Activated naive CD8-positive, alpha-beta T cell treated with anti-CD3 and anti-CD28 coated beads, Interleukin-2, amount 10 ng/mL, durations not matched to agents 7 days and 5 days (primary cell): Measurements from ENCODE around the gene ARID5B. TPM values are rescaled to one million over a fixed set of nuclear protein-coding genes. Genes with fewer than 3 reads are reported as not detected.

Experiments
- ATAC-seq: fragments of 150-1000 bp; cut with Tn5 transposase; one replicate; pipeline ENCODE4 v1.10.0; 2021; ENCODE audit warnings: low read depth, moderate library complexity
- POLR2A ChIA-PET: fragments of 350-600 bp; sonication (Branson Sonifier 250); formaldehyde crosslinking; loops from one replicate; lab custom pipeline; 2021; ENCODE audit warnings: antibody characterized with exemption; lab: Charles Lee
- DNase-seq: peaks from one replicate; pipeline ENCODE4 v3.0.0; 2021
- H3K27ac Mint-ChIP-seq: one replicate; pipeline ENCODE4 v1.8.0; 2022; ENCODE audit warnings: mild to moderate bottlenecking, mixed read lengths
- H3K27me3 Mint-ChIP-seq: one replicate; pipeline ENCODE4 v1.8.0; 2022; ENCODE audit warnings: mild to moderate bottlenecking, moderate library complexity, mixed read lengths
- H3K36me3 Mint-ChIP-seq: one replicate; pipeline ENCODE4 v1.8.0; 2021; ENCODE audit warnings: mild to moderate bottlenecking, mixed read lengths
- H3K4me1 Mint-ChIP-seq: one replicate; pipeline ENCODE4 v1.8.0; 2021; ENCODE audit warnings: mixed read lengths
- H3K4me3 Mint-ChIP-seq: one replicate; pipeline ENCODE4 v1.8.0; 2022; ENCODE audit warnings: mild to moderate bottlenecking, moderate library complexity, mixed read lengths
- H3K9me3 Mint-ChIP-seq: one replicate; pipeline ENCODE4 v1.8.0; 2021; ENCODE audit warnings: mixed read lengths
- total RNA-seq, 2 experiments: library from RNA; stranded (reverse); gene quantifications; one replicate each; pipeline ENCODE4 v1.2.3, GENCODE V29; 2021

ARID5B gene
- total RNA-seq, 2 experiments from 2014 or later, result 25.4 to 26.1 TPM

DNA sequence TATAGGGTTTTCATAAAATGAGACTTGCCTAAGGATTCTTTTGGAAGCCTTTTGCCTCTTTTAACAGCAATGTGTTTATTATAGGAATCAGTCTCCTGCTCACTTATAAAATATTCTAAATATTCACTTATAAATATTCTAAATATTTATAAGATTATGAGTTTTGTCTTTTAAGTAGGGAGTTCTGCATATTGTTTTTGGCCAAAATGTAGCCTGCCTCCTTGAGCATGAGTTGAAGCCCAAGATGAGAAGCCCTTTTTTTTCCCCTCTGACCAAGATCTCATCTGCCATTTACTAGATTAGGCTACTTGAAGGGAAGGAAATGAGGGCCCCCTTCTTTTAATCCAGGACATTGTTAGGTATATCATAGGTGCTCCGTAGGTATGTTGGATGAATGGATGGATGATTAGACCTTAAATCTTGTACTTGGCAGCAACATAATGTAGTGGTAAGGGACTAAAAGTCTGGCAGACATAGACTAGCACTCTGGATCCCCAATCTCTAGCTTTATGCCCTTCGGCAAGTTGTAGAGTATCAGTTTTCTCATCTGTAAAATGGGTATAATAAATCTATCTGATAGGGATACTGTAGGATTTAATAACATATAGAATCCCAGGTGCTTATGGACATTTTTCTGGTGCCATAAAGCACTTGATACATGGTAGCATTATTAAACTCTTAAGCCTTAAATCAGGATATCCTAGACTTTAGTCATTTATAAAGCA, 59.1 kb downstream of the ARID5B start:
- Mint-ChIP-seq H3K4me1 (peaks cover 36% of the 10 kb centered on the region), H3K36me3 (peaks cover 47% of the 10 kb centered on the region), H3K27ac (no peak overlapping the region), H3K9me3 (no peaks in the 10 kb centered on the region), H3K4me3 (no peak overlapping the region), H3K27me3 (no peaks in the 10 kb centered on the region)
- POLR2A ChIA-PET, result interaction anchor here (1.0 kb wide), 1 partner anchor 59 kb away, joined by 4 read pairs; the partner anchor contains the start of gene ARID5B
- no peak for DNase-seq
- no peak for ATAC-seq

DNA sequence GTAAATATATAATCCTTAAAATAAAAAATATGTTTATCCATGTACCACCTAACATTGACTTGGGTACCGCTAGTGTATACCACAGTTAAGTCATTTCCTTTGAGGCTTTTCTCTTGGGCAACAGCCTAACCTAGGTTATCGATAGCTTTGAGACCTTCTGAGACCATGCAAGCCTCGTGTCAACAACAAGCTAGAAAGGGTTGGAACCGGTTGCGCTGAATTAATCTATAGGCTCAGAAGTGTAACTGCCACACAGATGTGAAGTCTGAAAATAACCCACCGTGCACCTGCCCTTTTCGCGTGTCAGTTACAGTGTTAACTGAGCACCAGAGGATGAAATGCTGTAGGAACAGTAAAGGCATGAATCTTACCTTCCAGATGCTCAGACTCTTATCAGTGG, 59.8 kb downstream of the ARID5B start:
- POLR2A ChIA-PET, result interaction anchor here (1.0 kb wide), 1 partner anchor 60 kb away, joined by 4 read pairs; the partner anchor contains the start of gene ARID5B
- ATAC-seq (peak; percentile 93), DNase-seq (no peak)
- Mint-ChIP-seq H3K4me1 (peaks cover 37% of the 10 kb centered on the region), H3K36me3 (peaks cover 45% of the 10 kb centered on the region), H3K27me3 (no peaks in the 10 kb centered on the region), H3K9me3 (no peaks in the 10 kb centered on the region), H3K4me3 (peak overlapping the region; percentile 52), H3K27ac (peak overlapping the region; percentile 43)

- Mint-ChIP-seq H3K4me3 (no peak overlapping the region), H3K4me1 (peaks cover 31% of the 10 kb centered on the region), H3K27me3 (no peaks in the 10 kb centered on the region), H3K9me3 (no peaks in the 10 kb centered on the region), H3K36me3 (peaks cover 53% of the 10 kb centered on the region), H3K27ac (no peak overlapping the region)
- POLR2A ChIA-PET, result no interaction called here
- DNase-seq, result no peak
- ATAC-seq, result no peak
These were observed 61.5 kb downstream of the ARID5B start for GRCh38 chr10:61962971-61963370.

DNA sequence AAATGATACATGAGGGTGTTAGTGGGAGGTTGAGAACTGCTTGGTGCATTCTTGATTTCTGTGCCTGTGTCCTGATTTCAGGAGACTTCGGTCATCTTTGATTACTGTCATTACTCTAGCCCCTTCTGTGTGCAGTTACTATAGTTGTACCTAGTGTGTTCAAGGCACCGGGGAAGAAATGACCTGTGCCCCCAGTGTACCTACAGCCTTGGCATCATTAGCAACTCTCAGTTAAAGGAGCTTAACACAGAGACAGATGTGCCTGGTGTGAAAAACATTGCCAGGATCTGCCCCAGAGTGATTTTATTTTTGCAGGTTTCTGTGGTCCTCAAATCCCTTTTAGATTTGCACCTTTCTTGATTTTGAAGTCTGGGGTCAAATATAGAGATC, 62.2 kb downstream of the ARID5B start:
- H3K4me3 Mint-ChIP-seq, result no peak overlapping the region
- ATAC-seq, result no peak

DNA sequence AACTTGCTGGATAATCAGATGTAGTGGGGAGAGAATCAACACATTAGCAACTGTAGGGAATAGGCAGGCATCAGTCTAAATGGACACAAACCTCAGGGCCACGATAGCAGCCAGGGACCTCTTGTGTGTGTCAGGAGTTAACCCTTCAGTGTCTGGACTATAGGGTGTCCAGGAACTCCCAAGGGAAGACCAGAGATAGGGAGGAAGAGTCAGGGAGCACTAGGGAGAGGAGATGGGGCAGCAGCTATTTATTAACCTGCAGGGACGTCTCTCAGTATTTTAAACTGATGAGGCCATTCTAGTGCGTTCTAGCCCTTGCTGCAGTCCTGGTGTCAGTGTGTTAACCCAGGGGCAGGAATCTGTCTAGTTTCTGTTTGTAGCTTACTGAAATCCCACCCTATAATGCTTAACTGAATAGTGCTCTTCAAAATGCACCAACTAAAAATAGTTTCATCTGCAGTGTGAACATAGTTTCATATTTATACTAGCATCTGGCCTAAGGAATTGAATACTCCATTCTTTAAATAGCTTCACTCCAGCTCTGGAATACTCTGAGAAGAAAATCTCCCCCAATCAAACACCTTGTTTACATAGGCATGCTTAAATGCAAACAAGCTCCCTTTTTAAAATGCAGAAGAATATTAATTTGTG, 62.7 kb downstream of the ARID5B start:
- ATAC-seq (no peak), DNase-seq (no peak)
- Mint-ChIP-seq H3K4me3 (no peak overlapping the region), H3K27me3 (no peaks in the 10 kb centered on the region), H3K27ac (no peak overlapping the region), H3K36me3 (peaks cover 54% of the 10 kb centered on the region), H3K4me1 (peaks cover 30% of the 10 kb centered on the region), H3K9me3 (no peaks in the 10 kb centered on the region)
- POLR2A ChIA-PET, result no interaction called here

More for the DNA sequence above, 62.2 kb downstream of the ARID5B start:
- POLR2A ChIA-PET, result no interaction called here
- Mint-ChIP-seq H3K4me1 (peaks cover 30% of the 10 kb centered on the region), H3K9me3 (no peaks in the 10 kb centered on the region), H3K27me3 (no peaks in the 10 kb centered on the region), H3K27ac (no peak overlapping the region), H3K36me3 (peaks cover 55% of the 10 kb centered on the region)
- no peak for DNase-seq

- DNase-seq, result no peak
- Mint-ChIP-seq H3K9me3 (no peaks in the 10 kb centered on the region), H3K27me3 (no peaks in the 10 kb centered on the region), H3K4me3 (no peak overlapping the region), H3K36me3 (peaks cover 47% of the 10 kb centered on the region), H3K4me1 (peaks cover 27% of the 10 kb centered on the region), H3K27ac (no peak overlapping the region)
- POLR2A ChIA-PET, result no interaction called here
- ATAC-seq, result no peak
These were observed 63.6 kb downstream of the ARID5B start for GRCh38 chr10:61964949-61965702.

GRCh38 chr10:61965703-61966395, 64.3 kb downstream of the ARID5B start:
- Mint-ChIP-seq H3K27ac (no peak overlapping the region), H3K27me3 (no peaks in the 10 kb centered on the region), H3K4me3 (no peak overlapping the region), H3K4me1 (peaks cover 29% of the 10 kb centered on the region), H3K36me3 (peaks cover 47% of the 10 kb centered on the region), H3K9me3 (no peaks in the 10 kb centered on the region)
- POLR2A ChIA-PET, result interaction anchor here (0.6 kb wide), 1 partner anchor 117 kb away, joined by 4 read pairs; no protein-coding TSS in a partner anchor
- ATAC-seq, result no peak
- no peak for DNase-seq

GRCh38 chr10:61967298-61967697, 65.8 kb downstream of the ARID5B start:
- Mint-ChIP-seq H3K4me3 (no peak overlapping the region), H3K27me3 (no peaks in the 10 kb centered on the region), H3K4me1 (peaks cover 25% of the 10 kb centered on the region), H3K27ac (no peak overlapping the region), H3K36me3 (peaks cover 49% of the 10 kb centered on the region), H3K9me3 (no peaks in the 10 kb centered on the region)
- no peak for DNase-seq
- ATAC-seq, result no peak
- POLR2A ChIA-PET, result no interaction called here

GRCh38 chr10:61970182-61971002, 68.9 kb downstream of the ARID5B start:
- H3K27ac Mint-ChIP-seq, result peak overlapping the region; percentile 42
- peaks cover 17% of the 10 kb centered on the region for H3K4me1 Mint-ChIP-seq
- ATAC-seq (no peak), DNase-seq (no peak)
- POLR2A ChIA-PET, result no interaction called here
- H3K4me3 Mint-ChIP-seq, result no peak overlapping the region
- peaks cover 43% of the 10 kb centered on the region for H3K36me3 Mint-ChIP-seq
- no peaks in the 10 kb centered on the region for H3K9me3 Mint-ChIP-seq
- no peaks in the 10 kb centered on the region for H3K27me3 Mint-ChIP-seq

DNA sequence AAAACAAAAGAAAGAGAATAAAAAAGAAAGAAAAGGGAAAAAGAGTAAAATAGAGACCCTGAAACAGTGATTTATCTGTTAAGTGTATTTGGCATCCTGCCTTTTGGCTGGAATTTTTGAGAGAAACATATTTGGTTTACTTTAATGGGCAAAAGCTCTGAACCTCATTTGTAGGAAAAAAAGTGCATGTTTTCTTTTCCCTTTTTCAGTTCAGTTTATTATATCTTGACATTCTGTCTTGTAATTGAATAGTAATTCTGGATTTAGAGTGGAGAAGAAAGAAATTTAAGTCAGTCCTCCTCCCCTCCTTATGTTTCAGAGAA, 69.5 kb downstream of the ARID5B start:
- H3K9me3 Mint-ChIP-seq, result no peaks in the 10 kb centered on the region
- H3K27ac Mint-ChIP-seq, result peak overlapping the region; percentile 42
- peaks cover 43% of the 10 kb centered on the region for H3K36me3 Mint-ChIP-seq
- ATAC-seq (no peak), DNase-seq (no peak)
- no peaks in the 10 kb centered on the region for H3K27me3 Mint-ChIP-seq
- no peak overlapping the region for H3K4me3 Mint-ChIP-seq
- peaks cover 17% of the 10 kb centered on the region for H3K4me1 Mint-ChIP-seq
- POLR2A ChIA-PET, result no interaction called here

GRCh38 chr10:61973169-61973568, 71.7 kb downstream of the ARID5B start:
- DNase-seq (no peak), ATAC-seq (no peak)
- Mint-ChIP-seq H3K4me1 (peaks cover 21% of the 10 kb centered on the region), H3K27ac (no peak overlapping the region), H3K36me3 (peaks cover 41% of the 10 kb centered on the region), H3K4me3 (no peak overlapping the region), H3K27me3 (no peaks in the 10 kb centered on the region), H3K9me3 (peaks cover 5% of the 10 kb centered on the region)
- POLR2A ChIA-PET, result no interaction called here

- Mint-ChIP-seq H3K36me3 (peaks cover 37% of the 10 kb centered on the region), H3K4me3 (no peak overlapping the region), H3K27me3 (no peaks in the 10 kb centered on the region), H3K9me3 (peaks cover 5% of the 10 kb centered on the region), H3K27ac (no peak overlapping the region), H3K4me1 (peaks cover 21% of the 10 kb centered on the region)
- no peak for ATAC-seq
- POLR2A ChIA-PET, result no interaction called here
- DNase-seq, result no peak
These were observed 72.4 kb downstream of the ARID5B start for GRCh38 chr10:61973906-61974305.
